H1 (cell line): ENCODE measurements around the gene CACNA1G. TPM values are rescaled to one million over a fixed set of nuclear protein-coding genes. Genes with fewer than 3 reads are reported as not detected.
A peak's percentile ranks its signal among the peaks of the same experiment; 100 is the strongest.

ENCODE experiments used
- CTCF ChIA-PET: fragments of 300-600 bp; sonication (Branson Sonifier 250); formaldehyde crosslinking; loops from one replicate; lab custom pipeline; 2021; ENCODE audit not compliant: partially characterized antibody; lab: Charles Lee
- POLR2A ChIA-PET: fragments of 300-600 bp; sonication (Branson Sonifier 250); formaldehyde crosslinking; loops from one replicate; lab custom pipeline; 2021; ENCODE audit warnings: inconsistent platforms; ENCODE audit not compliant: partially characterized antibody; lab: Charles Lee
- DNase-seq, 2 experiments: peaks; one replicate each; pipeline versions ENCODE4 v3.0.0 to v3.0.0-alpha.2; 2010 to 2022; ENCODE audit warnings: low spot score in 2 of 2, low read depth in 1 of 2, mixed read lengths in 1 of 2
- FAIRE-seq: peaks from 2 replicates; lab custom pipeline; 2011; peaks lifted over from hg19 to GRCh38; lab: Jason Lieb, UNC
- H2AFZ ChIP-seq: 2 replicates; pipeline ENCODE4 v1.8.1; 2012; ENCODE audit warnings: low read length, inconsistent platforms
- H2AK5ac ChIP-seq: 2 replicates; pipeline ENCODE4 v1.6.1; 2013; ENCODE audit warnings: low read depth, low read length
- H2BK120ac ChIP-seq: replicated peaks from 2 replicates; pipeline ENCODE3; 2013; ENCODE audit warnings: low read depth, low read length, inconsistent platforms
- H2BK12ac ChIP-seq: 2 replicates; pipeline ENCODE4 v1.6.1; 2013; ENCODE audit warnings: low read depth, low read length
- H2BK15ac ChIP-seq: 2 replicates; pipeline ENCODE4 v1.6.1; 2013; ENCODE audit warnings: low read length
- H2BK20ac ChIP-seq: 2 replicates; pipeline ENCODE4 v1.6.1; 2013; ENCODE audit warnings: low read length
- H2BK5ac ChIP-seq: 2 replicates; pipeline ENCODE4 v1.6.1; 2013; ENCODE audit warnings: low read depth, low read length
- H3K14ac ChIP-seq: 2 replicates; pipeline ENCODE4 v1.6.1; 2013; ENCODE audit warnings: inconsistent platforms; ENCODE audit not compliant: insufficient read length
- H3K18ac ChIP-seq: 2 replicates; pipeline ENCODE4 v1.6.1; 2013; ENCODE audit warnings: low read length; ENCODE audit errors: extremely low read depth
- H3K23ac ChIP-seq: 2 replicates; pipeline ENCODE4 v1.6.1; 2013; ENCODE audit warnings: inconsistent platforms; ENCODE audit not compliant: insufficient read length
- H3K23me2 ChIP-seq: 2 replicates; pipeline ENCODE4 v1.6.1; 2013; ENCODE audit warnings: low read depth, low read length
- H3K27ac ChIP-seq: 2 replicates; pipeline ENCODE4 v1.6.1; 2011; ENCODE audit warnings: low read depth, low read length, inconsistent platforms
- H3K27me3 ChIP-seq, 4 experiments: replicated peaks in 1 of 4; 1 replicate in 1 of 4; 2 replicates in 3 of 4; pipeline versions ENCODE4 v1.6.1 to v1.8.1; 2011 to 2013; ENCODE audit warnings: low read length in 3 of 4, mild to moderate bottlenecking in 3 of 4, inconsistent platforms in 2 of 4, mixed read lengths in 2 of 4, moderate library complexity in 1 of 4; ENCODE audit not compliant: control insufficient read depth in 3 of 4, insufficient read depth in 3 of 4; ENCODE audit errors: extremely low read depth in 1 of 4
- H3K36me3 ChIP-seq, 4 experiments: 2 replicates each; pipeline versions ENCODE4 v1.6.1 to v1.8.1; 2011 to 2013; ENCODE audit warnings: mild to moderate bottlenecking in 4 of 4, low read length in 3 of 4, moderate library complexity in 2 of 4, control low read depth in 1 of 4, inconsistent platforms in 1 of 4; ENCODE audit not compliant: insufficient read depth in 4 of 4, control insufficient read depth in 2 of 4
- H3K4ac ChIP-seq: replicated peaks from 2 replicates; pipeline ENCODE3; 2013; ENCODE audit warnings: low read length, low read depth, mixed read lengths, inconsistent platforms; ENCODE audit not compliant: insufficient read length
- H3K4me1 ChIP-seq, 4 experiments: replicated peaks in 1 of 4; 1 replicate in 1 of 4; 2 replicates in 3 of 4; pipeline versions ENCODE4 v1.6.1 to v1.8.1; 2011 to 2013; ENCODE audit warnings: low read length in 3 of 4, inconsistent platforms in 2 of 4, mixed read lengths in 1 of 4; ENCODE audit not compliant: insufficient read depth in 4 of 4, control insufficient read depth in 3 of 4
- H3K4me2 ChIP-seq, 2 experiments: 2 replicates each; pipeline versions ENCODE4 v1.6.1 to v1.8.1; 2011 to 2013; ENCODE audit warnings: low read depth in 2 of 2, low read length in 2 of 2, control low read depth in 1 of 2, inconsistent platforms in 1 of 2, mild to moderate bottlenecking in 1 of 2; ENCODE audit not compliant: insufficient read depth in 1 of 2
- H3K4me3 ChIP-seq, 4 experiments: fragments of 200-600, 300-600 bp in 1 of 4; sonication (generic), shearing (Covaris generic), sonication (Bioruptor Twin) in 1 of 4; 2 replicates each; pipeline versions ENCODE4 v1.5.1 to v1.8.1; 2011 to 2016; ENCODE audit warnings: low read length in 4 of 4, low read depth in 3 of 4, control low read depth in 2 of 4, inconsistent platforms in 2 of 4, mild to moderate bottlenecking in 2 of 4, mixed read lengths in 1 of 4, moderate library complexity in 1 of 4; ENCODE audit not compliant: insufficient read depth in 2 of 4; ENCODE audit errors: extremely low read depth in 1 of 4
- H3K56ac ChIP-seq: replicated peaks from 2 replicates; pipeline ENCODE3; 2013; ENCODE audit warnings: low read depth, mild to moderate bottlenecking, mixed read lengths, low read length, inconsistent platforms; ENCODE audit not compliant: insufficient read length
- H3K79me1 ChIP-seq: 2 replicates; pipeline ENCODE4 v1.6.1; 2013; ENCODE audit warnings: low read depth, low read length, control low read depth
- H3K79me2 ChIP-seq, 2 experiments: 2 replicates each; pipeline versions ENCODE4 v1.6.1 to v1.8.1; 2012 to 2013; ENCODE audit warnings: low read length in 2 of 2, mild to moderate bottlenecking in 2 of 2, inconsistent platforms in 1 of 2; ENCODE audit not compliant: insufficient read depth in 2 of 2, control insufficient read depth in 1 of 2
- H3K9ac ChIP-seq, 4 experiments: replicated peaks in 1 of 4; 1 replicate in 1 of 4; 2 replicates in 3 of 4; pipeline versions ENCODE4 v1.6.1 to v1.8.1; 2011 to 2013; ENCODE audit warnings: low read depth in 3 of 4, low read length in 3 of 4, control low read depth in 2 of 4, mild to moderate bottlenecking in 2 of 4, moderate library complexity in 2 of 4, inconsistent platforms in 1 of 4; ENCODE audit errors: extremely low read depth in 1 of 4
- H3K9me3 ChIP-seq, 2 experiments: 2 replicates each; pipeline versions ENCODE4 v1.6.1 to v1.8.1; 2012 to 2013; ENCODE audit warnings: mild to moderate bottlenecking in 2 of 2, moderate library complexity in 2 of 2, control low read depth in 1 of 2, inconsistent platforms in 1 of 2, low read depth in 1 of 2, low read length in 1 of 2, mixed read lengths in 1 of 2; ENCODE audit not compliant: insufficient read depth in 2 of 2
- H4K20me1 ChIP-seq, 2 experiments: replicated peaks in 1 of 2; 2 replicates each; pipeline versions ENCODE3 to v1.8.1; 2011 to 2013; ENCODE audit warnings: inconsistent platforms in 2 of 2, low read length in 2 of 2, mild to moderate bottlenecking in 1 of 2; ENCODE audit not compliant: insufficient read depth in 2 of 2, control insufficient read depth in 1 of 2
- H4K5ac ChIP-seq: 2 replicates; pipeline ENCODE4 v1.6.1; 2013; ENCODE audit warnings: low read length, low read depth, mixed read lengths, inconsistent platforms; ENCODE audit not compliant: insufficient read length
- H4K8ac ChIP-seq: 2 replicates; pipeline ENCODE4 v1.8.0; 2013; ENCODE audit warnings: mild to moderate bottlenecking, moderate library complexity, low read length, inconsistent platforms; ENCODE audit not compliant: insufficient read depth; ENCODE audit errors: extremely low read depth
- H4K91ac ChIP-seq: replicated peaks from 2 replicates; pipeline ENCODE3; 2013; ENCODE audit warnings: low read length, mixed read lengths, inconsistent platforms; ENCODE audit not compliant: insufficient read length
- ASH2L ChIP-seq: fragments of 200-600, 300-600 bp; sonication (generic); IDR thresholded peaks from one replicate; pipeline ENCODE4 v1.7.1; 2017; ENCODE audit warnings: low read length
- BRCA1 ChIP-seq: IDR thresholded peaks from 2 replicates; pipeline ENCODE4 v1.6.1; 2012; ENCODE audit warnings: low read depth, low read length, improper control_type of control experiment
- EZH2 ChIP-seq: fragments of 200-600 bp; sonication (generic); IDR thresholded peaks from 2 replicates; pipeline ENCODE4 v1.7.1; 2012; ENCODE audit warnings: low read depth, mild to moderate bottlenecking, moderate library complexity, low read length, inconsistent platforms; ENCODE audit not compliant: severe bottlenecking
- HDAC6 ChIP-seq: IDR thresholded peaks from one replicate; pipeline ENCODE4 v1.7.1; 2012; ENCODE audit warnings: low read depth, mild to moderate bottlenecking, inconsistent platforms, low read length, moderate library complexity
- KDM1A ChIP-seq: fragments of 200-600, 300-600 bp; sonication (generic); IDR thresholded peaks from 2 replicates; pipeline ENCODE4 v1.7.1; 2016; ENCODE audit warnings: mild to moderate bottlenecking, low read length, borderline replicate concordance
- MAFK ChIP-seq: IDR thresholded peaks from 2 replicates; pipeline ENCODE4 v1.6.1; 2012; ENCODE audit warnings: low read depth, mild to moderate bottlenecking, improper control_type of control experiment, low read length
- NRF1 ChIP-seq: IDR thresholded peaks from 2 replicates; pipeline ENCODE4 v1.6.1; 2011; ENCODE audit warnings: mild to moderate bottlenecking, low read depth, low read length, improper control_type of control experiment
- RAD21 ChIP-seq, 2 experiments: IDR thresholded peaks in 1 of 2; conservative IDR thresholded peaks in 1 of 2; 2 replicates each; pipeline ENCODE4 v1.6.1; 2011; ENCODE audit warnings: low read depth in 2 of 2, low read length in 2 of 2, improper control_type of control experiment in 1 of 2, inconsistent platforms in 1 of 2, mild to moderate bottlenecking in 1 of 2, moderate library complexity in 1 of 2
- RXRA ChIP-seq: IDR thresholded peaks from 2 replicates; pipeline ENCODE4 v1.6.1; 2011; ENCODE audit warnings: low read depth, mild to moderate bottlenecking, low read length, moderate library complexity; ENCODE audit not compliant: insufficient read depth
- SIX5 ChIP-seq: IDR thresholded peaks from 2 replicates; pipeline ENCODE4 v1.6.1; 2011; ENCODE audit warnings: mild to moderate bottlenecking, low read depth, low read length
- TAF1 ChIP-seq: IDR thresholded peaks from 2 replicates; pipeline ENCODE4 v1.6.1; 2011; ENCODE audit warnings: mild to moderate bottlenecking, low read depth, low read length
- WGBS, 2 experiments: shearing (Covaris generic) in 1 of 2; methylation state at CpG; one replicate each; pipeline versions ENCODE4 v1.1.6 to v1.1.7; 2013 to 2015; ENCODE audit warnings: low lambda C conversion rate in 2 of 2, mixed read lengths in 2 of 2, inconsistent platforms in 1 of 2, low coverage in 1 of 2, missing lambda C conversion rate in 1 of 2; ENCODE audit not compliant: insufficient replicate concordance in 2 of 2, insufficient coverage in 1 of 2, insufficient read length in 1 of 2; ENCODE audit errors: extremely low coverage in 1 of 2, missing lambda C conversion rate in 1 of 2; 5-methylcytosine and 5-hydroxymethylcytosine counted together
- polyA plus RNA-seq, 7 experiments: library from polyadenylated mRNA; depleted of rRNA in 3 of 7; stranded (reverse) in 5 of 7; unstranded in 2 of 7; fragments of >200 nt in 5 of 7; fragments of 200-250 nt in 2 of 7; gene quantifications; 1 replicate in 5 of 7; 2 replicates in 1 of 7; 4 replicates in 1 of 7; pipeline versions ENCODE4 v1.2.1 to v1.2.3, GENCODE V29; 2011 to 2013; ENCODE audit warnings: missing spikeins in 2 of 7, mixed read lengths in 2 of 7
- total RNA-seq: library from RNA; stranded (reverse); fragmentation: NEBNext Ultra II Directional; extraction: Animal tissue kit (Norgen Biotek cat#: 25700); gene quantifications from 2 replicates; pipeline ENCODE4 v1.2.1, GENCODE V29; 2021
- TF ChIP-seq, protein P1 (sequence below): IDR thresholded peaks from 2 replicates; pipeline ENCODE4 v1.6.1; 2012; ENCODE audit warnings: inconsistent platforms

CACNA1G gene
- total and polyA plus RNA-seq, 2 of the 8 experiments (the other 6 are each of a cell fraction or from before 2014, with no cell fraction given): 2.9 to 4.9 TPM

- Histone ChIP-seq H3K4ac (no peak overlapping the region), H2AFZ (no peak overlapping the region), H2BK5ac (no peak overlapping the region), H3K27ac (no peak overlapping the region), H3K4me1 (peaks cover 4 to 8% (median 6%) of the 10 kb centered on the region in 4 experiments; a peak in 6 of 7 replicates), H2AK5ac (0 out of 2 replicates have a peak overlapping the region, but pooled peaks have one; percentile 39), H4K20me1 (no peaks in the 10 kb centered on the region), H3K18ac (no peak overlapping the region), H4K5ac (no peak overlapping the region), H3K36me3 (no peaks in the 10 kb centered on the region), H3K9ac (no peak overlapping the region), H4K91ac (peak overlapping the region; percentile 39), H3K4me2 (no peak overlapping the region), H3K23ac (no peak overlapping the region), H3K27me3 (no peaks in the 10 kb centered on the region), H3K79me2 (no peaks in the 10 kb centered on the region), H3K79me1 (no peaks in the 10 kb centered on the region), H2BK12ac (peak overlapping the region; percentile 84; the same call in 1 of the 2 replicates), H2BK20ac (no peak overlapping the region), H3K9me3 (no peaks in the 10 kb centered on the region), H2BK120ac (no peak overlapping the region), H3K14ac (no peak overlapping the region), H3K23me2 (no peaks in the 10 kb centered on the region), H3K4me3 (no peak overlapping the region), H2BK15ac (0 out of 2 replicates have a peak overlapping the region, but pooled peaks have one; percentile 40), H4K8ac (peak overlapping the region; percentile 72; the same call in 1 of the 2 replicates), H3K56ac (no peak overlapping the region)
- no peak for FAIRE-seq
- WGBS, 2 experiments: 91% methylated on average over 9 of the region's 9 CpGs; no CpG with 5 or more reads in 1 of the 2 experiments
- no peak for DNase-seq
- POLR2A ChIA-PET: interaction anchor here (0.7 to 1.4 kb wide), 4 partner anchors 10 to 475 kb away, joined by 3 to 4 read pairs (median 3); no protein-coding TSS in a partner anchor
- CTCF ChIA-PET: interaction anchor here (0.6 to 10.0 kb wide), 8 partner anchors 17 to 1896 kb away, joined by 3 to 96 read pairs (median 4); no protein-coding TSS in a partner anchor
- no peak for TF ChIP-seq BRCA1
- TF ChIP-seq HDAC6: no peak
- TF ChIP-seq NRF1: no peak
- TF ChIP-seq RAD21 (IDR thresholded peaks at IDR 0.05 in 1 of 2, conservative IDR thresholded peaks at IDR 0.05 in 1 of 2; ENCODE audit: low read depth in 2 of 2, low read length in 2 of 2): no peak
- no peak for TF ChIP-seq ASH2L
- no peak for TF ChIP-seq MAFK
- TF ChIP-seq EZH2: no peak
- TF ChIP-seq, protein P1, sequence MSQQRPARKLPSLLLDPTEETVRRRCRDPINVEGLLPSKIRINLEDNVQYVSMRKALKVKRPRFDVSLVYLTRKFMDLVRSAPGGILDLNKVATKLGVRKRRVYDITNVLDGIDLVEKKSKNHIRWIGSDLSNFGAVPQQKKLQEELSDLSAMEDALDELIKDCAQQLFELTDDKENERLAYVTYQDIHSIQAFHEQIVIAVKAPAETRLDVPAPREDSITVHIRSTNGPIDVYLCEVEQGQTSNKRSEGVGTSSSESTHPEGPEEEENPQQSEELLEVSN: no peak
- no peak for TF ChIP-seq TAF1
- TF ChIP-seq RXRA: no peak
- TF ChIP-seq SIX5: no peak
- TF ChIP-seq KDM1A: no peak
Measured at GRCh38 chr17:50662632-50663225, 102.2 kb downstream of the CACNA1G start.
